ENCODE measurements around the gene CATSPERB. TPM values are rescaled to one million over a fixed set of nuclear protein-coding genes. Genes with fewer than 3 reads are reported as not detected.
A peak's percentile ranks its signal among the peaks of the same experiment; 100 is the strongest.

Gene CATSPERB, protein sequence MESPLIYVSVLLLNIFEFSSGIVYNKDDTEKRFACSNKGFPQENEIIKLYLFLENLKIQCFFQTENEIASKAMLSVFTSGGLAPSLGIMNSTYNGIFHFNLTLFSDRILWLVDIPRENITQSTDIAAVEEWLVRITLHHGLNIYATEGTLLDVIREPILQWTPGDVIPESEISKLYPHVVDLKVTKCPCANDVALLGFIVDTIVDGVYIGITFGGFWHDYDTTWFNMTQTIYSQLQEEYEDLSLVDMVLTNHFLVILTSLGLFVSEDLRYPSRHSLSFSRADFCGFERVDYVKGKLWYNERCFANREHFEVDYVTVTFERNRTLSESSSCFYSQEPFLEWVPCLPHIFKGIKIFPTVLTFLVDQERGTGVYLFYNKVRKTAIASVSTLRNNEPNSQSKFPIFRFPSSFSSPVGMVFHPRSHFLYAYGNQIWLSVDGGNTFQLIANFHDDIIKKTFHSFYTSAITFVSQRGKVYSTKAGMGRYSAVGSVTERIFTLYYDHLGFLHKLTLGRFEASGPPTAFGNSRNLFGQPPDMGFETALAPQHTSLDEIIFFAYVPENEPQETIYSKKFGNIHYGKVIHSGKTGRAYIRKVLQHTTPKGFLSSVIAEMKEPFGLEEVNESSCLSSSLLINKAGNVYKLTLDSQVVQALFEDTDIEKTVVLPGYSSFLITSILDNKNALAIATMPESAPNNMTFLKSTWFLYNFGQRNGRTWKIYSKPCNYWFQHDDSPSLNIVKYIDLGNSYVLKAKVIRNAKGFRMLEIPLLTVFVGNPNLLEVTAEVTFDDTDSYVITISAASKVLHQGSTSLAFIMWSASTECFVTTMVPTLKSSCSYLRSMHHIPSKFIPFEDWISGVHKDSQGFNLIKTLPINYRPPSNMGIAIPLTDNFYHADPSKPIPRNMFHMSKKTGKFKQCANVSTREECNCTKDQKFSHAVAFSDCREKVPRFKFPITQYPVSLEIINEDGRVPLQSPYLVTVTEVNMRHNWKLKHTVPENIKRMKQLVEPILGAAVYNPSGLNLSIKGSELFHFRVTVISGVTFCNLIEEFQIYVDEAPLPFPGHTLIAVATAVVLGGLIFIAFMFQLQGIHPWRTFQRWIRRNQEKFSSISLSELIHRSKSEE
- total RNA-seq: 2.1 TPM
- 0.17 TPM for polyA plus RNA-seq (ENCODE audit: insufficient read depth, low read depth, low replicate concordance)
- long read RNA-seq, donor 1: 0 reads
- long read RNA-seq, donor 2: 0 reads
- long read RNA-seq, donor 3: 0 reads
- long read RNA-seq, donor 4: 0 reads
- long read RNA-seq, donor 5: 0 reads
- long read RNA-seq, donor 6: 0 reads
- long read RNA-seq, donor 7, partial matches to known transcripts: 0 of 1 reads
- long read RNA-seq, donor 7, other reads (novel, unspliced or antisense): 1 of 1 reads
- long read RNA-seq, donor 8: 0 reads
- long read RNA-seq, donor 9: 0 reads
- long read RNA-seq, donor 10: 0 reads

DNA sequence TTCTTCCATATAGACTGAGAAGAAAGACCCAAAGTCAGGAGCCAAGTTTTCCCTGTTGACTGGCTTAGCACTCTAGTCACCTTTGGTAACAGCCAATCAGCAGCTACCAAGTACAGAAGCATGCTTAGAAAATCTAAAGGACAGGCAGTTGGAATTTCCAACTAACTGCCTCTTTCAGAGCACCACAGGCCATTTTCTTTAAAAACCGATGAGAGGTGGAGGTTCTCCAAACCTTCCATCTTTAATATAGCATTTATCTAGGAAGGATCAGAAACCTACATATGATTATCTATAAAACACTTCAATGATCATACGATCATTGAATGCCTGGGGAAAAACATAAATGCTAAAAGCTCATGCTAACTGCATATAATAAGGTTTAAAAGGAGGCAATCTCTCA, at the start of gene CATSPERB:
CATSPERB (minus strand) TSS at position 101 of the 400 bp plus-strand sequence. CDS start 2,607 bp downstream, outside the sequence.
- no peak for DNase-seq
- intact Hi-C loops (cut with DNase I): no loop called here
- no peak for FAIRE-seq

DNA sequence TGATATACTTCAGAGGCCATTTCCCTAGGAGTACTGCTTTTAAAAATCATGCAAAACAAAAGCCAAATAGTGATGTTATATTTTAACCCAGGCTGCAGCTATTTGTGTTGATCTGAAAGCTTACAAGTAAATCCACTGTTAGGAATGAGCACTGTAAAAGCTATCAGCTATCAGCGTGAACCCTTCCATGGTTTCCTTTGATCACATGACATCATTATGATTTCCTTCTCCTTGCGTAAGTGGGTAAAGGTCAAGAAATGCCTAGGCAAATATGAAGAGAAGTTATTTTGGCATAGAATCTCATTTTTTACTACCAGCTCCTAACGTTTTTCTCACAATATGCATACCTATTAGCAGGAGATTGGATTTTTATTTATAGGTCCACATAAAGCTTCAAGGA, 48.6 kb upstream of the CATSPERB start:
- Histone ChIP-seq H3K9me3 (ENCODE audit: control insufficient read depth in 2 of 3, insufficient read depth in 1 of 3, low read length in 3 of 3) (no peaks in the 10 kb centered on the region), H3K4me1 (ENCODE audit: control insufficient read depth in 2 of 3, insufficient read depth in 2 of 3, low read depth in 1 of 3, low read length in 3 of 3) (no peaks in the 10 kb centered on the region), H3K4me3 (ENCODE audit: low read length in 3 of 3) (no peak overlapping the region), H3K36me3 (ENCODE audit: control insufficient read depth in 2 of 3, insufficient read depth in 3 of 3, low read length in 3 of 3) (no peaks in the 10 kb centered on the region), H3K27ac (ENCODE audit: low read depth in 2 of 2, low read length in 2 of 2) (no peak overlapping the region), H3K27me3 (ENCODE audit: control insufficient read depth, insufficient read depth, low read length) (no peaks in the 10 kb centered on the region), H3K9ac (ENCODE audit: low read length in 3 of 3) (no peak overlapping the region)
- FAIRE-seq (no peak), DNase-seq (peak in 1 of 5 donors; percentile 2)
- TF ChIP-seq, protein P1, sequence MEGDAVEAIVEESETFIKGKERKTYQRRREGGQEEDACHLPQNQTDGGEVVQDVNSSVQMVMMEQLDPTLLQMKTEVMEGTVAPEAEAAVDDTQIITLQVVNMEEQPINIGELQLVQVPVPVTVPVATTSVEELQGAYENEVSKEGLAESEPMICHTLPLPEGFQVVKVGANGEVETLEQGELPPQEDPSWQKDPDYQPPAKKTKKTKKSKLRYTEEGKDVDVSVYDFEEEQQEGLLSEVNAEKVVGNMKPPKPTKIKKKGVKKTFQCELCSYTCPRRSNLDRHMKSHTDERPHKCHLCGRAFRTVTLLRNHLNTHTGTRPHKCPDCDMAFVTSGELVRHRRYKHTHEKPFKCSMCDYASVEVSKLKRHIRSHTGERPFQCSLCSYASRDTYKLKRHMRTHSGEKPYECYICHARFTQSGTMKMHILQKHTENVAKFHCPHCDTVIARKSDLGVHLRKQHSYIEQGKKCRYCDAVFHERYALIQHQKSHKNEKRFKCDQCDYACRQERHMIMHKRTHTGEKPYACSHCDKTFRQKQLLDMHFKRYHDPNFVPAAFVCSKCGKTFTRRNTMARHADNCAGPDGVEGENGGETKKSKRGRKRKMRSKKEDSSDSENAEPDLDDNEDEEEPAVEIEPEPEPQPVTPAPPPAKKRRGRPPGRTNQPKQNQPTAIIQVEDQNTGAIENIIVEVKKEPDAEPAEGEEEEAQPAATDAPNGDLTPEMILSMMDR (IDR thresholded peaks at IDR 0.05; ENCODE audit: borderline replicate concordance, extremely low read depth, insufficient read depth): no peak
- intact Hi-C loops (cut with DNase I): no loop called here

More for the DNA sequence above, at the start of gene CATSPERB:
- no peak within 1 kb of the TSS for H3K4me3 ChIP-seq (ENCODE audit: low read length in 3 of 3)
- H3K27ac ChIP-seq (ENCODE audit: low read depth in 2 of 2, low read length in 2 of 2): no peak within 1 kb of the TSS
- no peaks in the 10 kb centered on the region for H3K9me3 ChIP-seq (ENCODE audit: control insufficient read depth in 2 of 3, insufficient read depth in 1 of 3, low read length in 3 of 3)
- TF ChIP-seq, protein P1 (IDR thresholded peaks at IDR 0.05; ENCODE audit: borderline replicate concordance, extremely low read depth, insufficient read depth): no peak
- no peak within 1 kb of the TSS for H3K9ac ChIP-seq (ENCODE audit: low read length in 3 of 3)
- H3K36me3 ChIP-seq (ENCODE audit: control insufficient read depth in 2 of 3, insufficient read depth in 3 of 3, low read length in 3 of 3): no peaks in the 10 kb centered on the region
- no peaks in the 10 kb centered on the region for H3K4me1 ChIP-seq (ENCODE audit: control insufficient read depth in 2 of 3, insufficient read depth in 2 of 3, low read depth in 1 of 3, low read length in 3 of 3)
- H3K27me3 ChIP-seq (ENCODE audit: control insufficient read depth, insufficient read depth, low read length): no peaks in the 10 kb centered on the region

DNA sequence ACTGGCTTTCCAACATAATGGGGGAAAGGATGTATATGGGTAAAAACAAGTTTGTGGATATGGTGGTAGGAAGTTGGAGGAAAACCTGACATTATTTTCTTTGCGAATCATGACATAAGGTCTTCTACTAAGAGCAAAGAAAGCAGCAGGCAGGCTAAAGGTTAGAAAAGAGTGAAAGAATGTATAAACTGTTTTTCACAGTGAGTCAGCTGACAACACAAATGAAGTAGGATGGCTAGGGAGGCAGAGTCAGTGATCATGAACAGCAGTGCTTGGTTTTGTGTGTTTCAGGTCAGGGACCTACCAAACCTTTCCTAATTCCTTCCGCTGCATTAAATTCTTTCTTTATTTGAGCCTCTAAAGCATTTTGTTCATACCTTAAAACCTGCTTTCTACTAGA, 46.3 kb upstream of the CATSPERB start:
- Histone ChIP-seq H3K9ac (ENCODE audit: low read length in 3 of 3) (no peak overlapping the region), H3K36me3 (ENCODE audit: control insufficient read depth in 2 of 3, insufficient read depth in 3 of 3, low read length in 3 of 3) (no peaks in the 10 kb centered on the region), H3K4me1 (ENCODE audit: control insufficient read depth in 2 of 3, insufficient read depth in 2 of 3, low read depth in 1 of 3, low read length in 3 of 3) (no peaks in the 10 kb centered on the region), H3K27me3 (ENCODE audit: control insufficient read depth, insufficient read depth, low read length) (no peaks in the 10 kb centered on the region), H3K27ac (ENCODE audit: low read depth in 2 of 2, low read length in 2 of 2) (no peak overlapping the region), H3K9me3 (ENCODE audit: control insufficient read depth in 2 of 3, insufficient read depth in 1 of 3, low read length in 3 of 3) (no peaks in the 10 kb centered on the region), H3K4me3 (ENCODE audit: low read length in 3 of 3) (no peak overlapping the region)
- intact Hi-C loops (cut with DNase I): no loop called here
- DNase-seq (no peak), FAIRE-seq (no peak)
- TF ChIP-seq, protein P1 (IDR thresholded peaks at IDR 0.05; ENCODE audit: borderline replicate concordance, extremely low read depth, insufficient read depth): no peak
